ENCODE measurements around the gene CLCN7. TPM values are rescaled to one million over a fixed set of nuclear protein-coding genes. Genes with fewer than 3 reads are reported as not detected.

Gene CLCN7
- total RNA-seq, 1 experiment from 2014 or later, result 60.0 TPM

- no TSS peak for BruUV-seq (replicated peaks)
- Mint-ChIP-seq H3K9me3 (ENCODE audit: unreplicated experiment) (no peaks in the 10 kb centered on the region), H3K4me1 (ENCODE audit: insufficient read depth, unreplicated experiment) (no peaks in the 10 kb centered on the region), H3K27me3 (ENCODE audit: insufficient read depth, unreplicated experiment) (no peaks in the 10 kb centered on the region), H3K27ac (ENCODE audit: low read depth, unreplicated experiment) (no peak overlapping the region), H3K36me3 (ENCODE audit: insufficient read depth, unreplicated experiment) (peaks cover 7% of the 10 kb centered on the region), H3K4me3 (ENCODE audit: unreplicated experiment) (no peak overlapping the region)
- CTCF ChIA-PET, result no interaction called here
- intact Hi-C loops (cut with micrococcal nuclease), result no loop called here
- DNase-seq (ENCODE audit: unreplicated experiment), result no peak
- TF ChIP-seq, protein P1, sequence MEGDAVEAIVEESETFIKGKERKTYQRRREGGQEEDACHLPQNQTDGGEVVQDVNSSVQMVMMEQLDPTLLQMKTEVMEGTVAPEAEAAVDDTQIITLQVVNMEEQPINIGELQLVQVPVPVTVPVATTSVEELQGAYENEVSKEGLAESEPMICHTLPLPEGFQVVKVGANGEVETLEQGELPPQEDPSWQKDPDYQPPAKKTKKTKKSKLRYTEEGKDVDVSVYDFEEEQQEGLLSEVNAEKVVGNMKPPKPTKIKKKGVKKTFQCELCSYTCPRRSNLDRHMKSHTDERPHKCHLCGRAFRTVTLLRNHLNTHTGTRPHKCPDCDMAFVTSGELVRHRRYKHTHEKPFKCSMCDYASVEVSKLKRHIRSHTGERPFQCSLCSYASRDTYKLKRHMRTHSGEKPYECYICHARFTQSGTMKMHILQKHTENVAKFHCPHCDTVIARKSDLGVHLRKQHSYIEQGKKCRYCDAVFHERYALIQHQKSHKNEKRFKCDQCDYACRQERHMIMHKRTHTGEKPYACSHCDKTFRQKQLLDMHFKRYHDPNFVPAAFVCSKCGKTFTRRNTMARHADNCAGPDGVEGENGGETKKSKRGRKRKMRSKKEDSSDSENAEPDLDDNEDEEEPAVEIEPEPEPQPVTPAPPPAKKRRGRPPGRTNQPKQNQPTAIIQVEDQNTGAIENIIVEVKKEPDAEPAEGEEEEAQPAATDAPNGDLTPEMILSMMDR (IDR thresholded peaks at IDR 0.05; ENCODE audit: unreplicated experiment), result no peak
- POLR2A ChIA-PET, result no interaction called here
Measured at GRCh38 chr16:1499756-1500464, 25.1 kb upstream of the CLCN7 start.

DNA sequence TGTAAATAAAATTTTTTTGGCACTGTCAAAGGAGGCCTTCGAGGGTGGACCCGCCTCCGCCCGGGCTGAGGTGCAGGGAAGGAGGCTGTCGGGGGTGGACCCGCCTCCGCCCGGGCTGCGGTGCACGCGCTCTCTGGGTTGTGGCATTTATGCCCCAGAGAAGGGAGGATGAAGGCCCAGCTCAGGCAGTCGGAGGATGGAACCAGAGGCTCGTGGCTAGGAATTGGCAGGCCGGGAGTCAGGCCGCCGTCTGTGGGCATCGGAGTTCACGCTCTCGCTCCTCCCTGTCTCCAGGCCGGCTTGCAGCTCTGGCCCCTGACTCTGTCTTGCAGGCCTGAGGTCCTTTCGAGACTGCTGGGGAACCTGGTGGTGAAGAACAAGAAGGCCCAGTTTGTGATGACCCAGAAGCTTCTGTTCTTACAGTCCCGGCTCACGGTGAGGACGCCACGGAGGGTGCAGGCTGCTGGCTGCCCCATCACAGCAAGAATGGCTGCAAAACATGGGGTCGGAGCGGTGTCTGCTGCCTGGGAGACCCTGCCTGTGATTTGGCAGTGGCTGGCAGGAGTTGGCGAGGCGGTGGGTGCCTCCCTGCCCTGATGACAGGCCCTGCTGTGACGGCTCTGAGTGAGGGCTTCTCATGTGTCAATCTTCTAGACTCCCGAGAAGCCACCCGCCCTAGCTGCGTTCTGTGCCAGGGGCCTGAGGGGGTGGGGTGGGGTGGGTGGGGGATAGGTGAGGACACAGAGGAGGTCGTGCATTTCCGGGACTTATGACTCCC is 24.3 kb upstream of the CLCN7 start:
- no peak overlapping the region for H3K27ac Mint-ChIP-seq (ENCODE audit: low read depth, unreplicated experiment)
- CTCF ChIA-PET, result interaction anchor here (0.8 kb wide), 1 partner anchor 170 kb away, joined by 3 read pairs; no protein-coding TSS in a partner anchor

GRCh38 chr16:1497014-1497598 is 22.3 kb upstream of the CLCN7 start:
- ChIA-PET CTCF (no interaction called here), POLR2A (no interaction called here)
- no peak for DNase-seq (ENCODE audit: unreplicated experiment)
- Mint-ChIP-seq H3K4me3 (ENCODE audit: unreplicated experiment) (no peak overlapping the region), H3K27me3 (ENCODE audit: insufficient read depth, unreplicated experiment) (no peaks in the 10 kb centered on the region), H3K4me1 (ENCODE audit: insufficient read depth, unreplicated experiment) (no peaks in the 10 kb centered on the region), H3K9me3 (ENCODE audit: unreplicated experiment) (no peaks in the 10 kb centered on the region), H3K27ac (ENCODE audit: low read depth, unreplicated experiment) (no peak overlapping the region), H3K36me3 (ENCODE audit: insufficient read depth, unreplicated experiment) (peaks cover 7% of the 10 kb centered on the region)
- BruUV-seq (replicated peaks), result no TSS peak
- TF ChIP-seq, protein P1 (IDR thresholded peaks at IDR 0.05; ENCODE audit: unreplicated experiment), result no peak
- intact Hi-C loops (cut with micrococcal nuclease), result no loop called here

More for the DNA sequence above, 24.3 kb upstream of the CLCN7 start:
- Mint-ChIP-seq H3K36me3 (ENCODE audit: insufficient read depth, unreplicated experiment) (peaks cover 7% of the 10 kb centered on the region), H3K27me3 (ENCODE audit: insufficient read depth, unreplicated experiment) (no peaks in the 10 kb centered on the region), H3K4me1 (ENCODE audit: insufficient read depth, unreplicated experiment) (no peaks in the 10 kb centered on the region), H3K4me3 (ENCODE audit: unreplicated experiment) (no peak overlapping the region), H3K9me3 (ENCODE audit: unreplicated experiment) (no peaks in the 10 kb centered on the region)
- TF ChIP-seq, protein P1 (IDR thresholded peaks at IDR 0.05; ENCODE audit: unreplicated experiment), result no peak
- intact Hi-C loops (cut with micrococcal nuclease), result no loop called here
- POLR2A ChIA-PET, result no interaction called here
- DNase-seq (ENCODE audit: unreplicated experiment), result no peak
- BruUV-seq (replicated peaks), result no TSS peak

- Mint-ChIP-seq H3K27ac (ENCODE audit: low read depth, unreplicated experiment) (no peak overlapping the region), H3K4me1 (ENCODE audit: insufficient read depth, unreplicated experiment) (no peaks in the 10 kb centered on the region), H3K36me3 (ENCODE audit: insufficient read depth, unreplicated experiment) (peaks cover 7% of the 10 kb centered on the region), H3K4me3 (ENCODE audit: unreplicated experiment) (no peak overlapping the region), H3K9me3 (ENCODE audit: unreplicated experiment) (no peaks in the 10 kb centered on the region), H3K27me3 (ENCODE audit: insufficient read depth, unreplicated experiment) (no peaks in the 10 kb centered on the region)
- ChIA-PET POLR2A (interaction anchor here (0.6 kb wide), 1 partner anchor 158 kb away, joined by 3 read pairs; no protein-coding TSS in a partner anchor), CTCF (interaction anchor here (0.7 kb wide), 1 partner anchor 153 kb away, joined by 3 read pairs; no protein-coding TSS in a partner anchor)
- TF ChIP-seq, protein P1 (IDR thresholded peaks at IDR 0.05; ENCODE audit: unreplicated experiment), result no peak
- DNase-seq (ENCODE audit: unreplicated experiment), result no peak
- intact Hi-C loops (cut with micrococcal nuclease), result no loop called here
- BruUV-seq (replicated peaks), result no TSS peak
Measured at GRCh38 chr16:1496464-1496863, 21.6 kb upstream of the CLCN7 start.
